A549 treated with Hydrocortisone at 1 μM for 4 hours (cell line): Measurements from ENCODE around the gene FAM135A. TPM values are rescaled to one million over a fixed set of nuclear protein-coding genes. Genes with fewer than 3 reads are reported as not detected.

Source experiments
- total RNA-seq: library from RNA; stranded (reverse); fragments of 200-300 nt; extraction: Qiagen RNA extraction; gene quantifications from 5 replicates; pipeline ENCODE4 v1.2.3, GENCODE V29; 2022

FAM135A gene
- 10.1 to 16.0 TPM (median 13.2 TPM) in 5 replicates for total RNA-seq

DNA sequence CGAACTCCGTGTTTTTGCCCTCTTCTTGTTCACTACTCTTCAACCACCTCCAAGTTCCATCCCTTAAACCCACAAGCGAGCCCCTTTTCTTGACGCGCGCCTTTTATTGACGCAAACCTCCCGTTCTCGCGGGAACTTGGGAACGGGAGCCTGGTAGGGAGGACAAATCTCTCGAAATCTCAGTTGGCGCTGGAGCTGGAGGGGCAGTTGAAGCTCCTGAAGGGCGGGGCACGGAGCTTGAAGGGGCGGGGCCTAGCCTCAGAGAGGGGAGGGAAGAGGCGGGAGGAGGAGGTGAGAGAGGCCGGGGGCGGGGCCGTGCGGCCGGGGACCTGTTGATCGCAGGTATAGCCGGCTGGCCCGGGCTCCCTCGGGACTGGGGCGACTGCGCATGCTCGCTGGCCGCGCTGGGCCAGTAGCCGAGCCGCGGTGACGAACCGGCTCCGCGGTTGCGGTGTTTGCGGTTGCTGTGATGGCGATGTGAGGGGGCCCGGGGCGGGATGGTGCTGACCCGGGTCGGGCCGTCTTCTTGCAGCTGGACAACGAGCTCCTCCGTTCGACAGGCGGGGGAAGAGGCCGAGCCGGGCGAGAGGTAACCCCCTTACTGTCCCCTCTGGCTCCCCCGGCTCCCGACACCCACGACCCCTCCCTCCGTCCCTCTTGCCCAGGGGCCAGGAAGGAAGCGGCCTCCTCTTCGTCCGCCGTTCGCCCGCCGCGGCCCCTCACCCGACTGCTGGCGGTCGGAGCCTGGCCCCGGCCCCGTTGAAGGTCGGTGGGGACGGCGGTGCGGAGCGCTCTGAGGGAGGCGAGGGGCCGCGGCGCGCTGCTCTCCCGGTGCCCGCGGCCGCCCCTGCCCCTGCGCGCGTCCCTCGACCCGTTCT, at the start of gene FAM135A:
TSS of gene FAM135A (plus strand) at position 395 of the 878 bp plus-strand sequence. CDS start 14,835 bp downstream, outside the sequence.

DNA sequence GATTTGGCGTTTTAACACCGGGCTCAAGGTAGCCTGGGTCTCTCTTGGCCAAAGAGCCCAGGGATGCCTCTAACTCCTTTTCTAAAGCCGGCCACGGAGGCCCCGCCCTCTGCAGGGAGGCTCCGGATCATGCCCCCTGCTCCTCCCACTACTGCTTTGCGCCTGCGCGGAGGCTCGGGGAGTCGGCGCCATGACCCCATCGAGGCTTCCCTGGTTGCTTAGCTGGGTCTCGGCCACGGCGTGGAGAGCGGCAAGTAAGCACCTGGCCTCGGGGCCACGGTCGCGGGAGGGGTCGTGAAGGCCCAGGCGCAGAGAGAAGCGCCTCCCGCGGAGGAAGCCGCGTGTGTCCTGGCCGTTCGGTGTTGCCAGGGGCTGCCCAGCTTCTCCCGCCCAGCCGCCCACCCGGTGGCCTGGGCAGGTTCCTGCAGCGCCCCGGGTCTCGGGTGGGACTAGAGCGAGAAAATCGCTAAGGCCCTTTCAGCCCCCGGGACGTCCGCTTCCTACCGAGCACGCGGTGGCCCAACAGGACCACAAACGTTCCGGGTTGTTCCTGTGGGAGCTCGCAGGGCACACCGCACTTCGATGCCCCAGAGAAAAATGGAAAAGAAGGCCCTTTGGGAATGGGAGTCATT, 153.6 kb downstream of the FAM135A start, which contains the start of gene SDHAF4:
TSS of gene SDHAF4 (plus strand) at position 180 of the 632 bp plus-strand sequence. CDS start at position 191, 11 bp downstream.

Other genes starting within 250 kb of the FAM135A start
- gene COL9A1, start 110.4 kb upstream of the FAM135A start, total RNA-seq = not detected in 5 replicates
- gene SDHAF4, start 153.4 kb downstream of the FAM135A start, total RNA-seq = 3.9 to 5.2 TPM (median 4.7 TPM) in 5 replicates